Stomach (tissue), 4 donors: ENCODE measurements around the gene CYTH1.

Source experiments
- CTCF ChIP-seq, 7 experiments: fragments of 450-650 bp in 4 of 7; fragments of 200-600 bp in 3 of 7; sonication (generic) in 3 of 7; IDR thresholded peaks; one replicate each; pipeline ENCODE4 v1.5.1; 2016 to 2019; ENCODE audit warnings: antibody characterized with exemption in 7 of 7, control low read depth in 2 of 7, mild to moderate bottlenecking in 1 of 7
- EP300 ChIP-seq: sonication (generic); formaldehyde crosslinking; IDR thresholded peaks from one replicate; pipeline ENCODE4 v1.6.1; 2017; ENCODE audit warnings: antibody characterized with exemption
- POLR2A ChIP-seq, 4 donors: fragments of 450-650 bp; IDR thresholded peaks; one replicate each; pipeline ENCODE4 v1.6.1; 2016; ENCODE audit warnings: antibody characterized with exemption in 4 of 4, control low read depth in 2 of 4, mild to moderate bottlenecking in 1 of 4, moderate library complexity in 1 of 4

- TF ChIP-seq POLR2A (IDR thresholded peaks at IDR 0.05) (no peak), CTCF (IDR thresholded peaks at IDR 0.05) (no peak), EP300 (no peak)
These were observed 112.7 kb downstream of the CYTH1 start for GRCh38 chr17:78669256-78669974.
